Hematopoietic multipotent progenitor cell treated with erythropoietin and hydrocortisone succinate and interleukin-3 and kit ligand, for 17 days (in vitro differentiated cells): Measurements from ENCODE around the gene DUSP5.

ENCODE experiments used
- DNase-seq: peaks from one replicate; pipeline ENCODE4 v3.0.0-alpha.2; 2015; ENCODE audit warnings: low spot score

Gene DUSP5

DNA sequence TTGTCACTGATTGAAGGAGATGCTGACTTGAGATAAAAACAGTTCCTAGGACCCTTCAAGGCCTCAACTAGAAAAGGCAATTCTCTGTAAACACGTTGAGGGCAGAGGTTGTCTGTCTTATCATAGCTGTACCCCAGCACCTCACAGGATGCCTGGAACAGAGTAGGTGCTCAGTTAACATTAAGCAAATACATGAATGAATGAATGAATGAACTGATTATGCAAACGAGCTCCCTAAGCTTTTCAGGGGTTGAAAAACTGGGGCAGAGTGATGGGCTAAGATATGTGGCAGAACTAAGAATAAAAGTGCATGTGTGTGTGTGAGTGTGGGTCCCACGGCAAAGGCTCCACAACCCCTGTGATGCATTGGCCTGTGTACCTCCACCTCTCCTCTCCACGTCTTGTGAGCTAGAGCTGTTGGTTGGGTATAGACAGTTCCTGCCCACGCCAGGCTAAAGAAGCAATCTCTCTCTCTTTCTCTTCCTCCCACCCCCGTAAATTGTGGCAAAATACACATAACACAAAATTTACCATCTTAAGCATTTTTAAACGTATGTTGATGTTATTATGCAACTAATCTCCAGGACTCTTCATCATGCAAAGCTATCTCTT, 48.9 kb downstream of the DUSP5 start:
- DNase-seq: no peak

DNA sequence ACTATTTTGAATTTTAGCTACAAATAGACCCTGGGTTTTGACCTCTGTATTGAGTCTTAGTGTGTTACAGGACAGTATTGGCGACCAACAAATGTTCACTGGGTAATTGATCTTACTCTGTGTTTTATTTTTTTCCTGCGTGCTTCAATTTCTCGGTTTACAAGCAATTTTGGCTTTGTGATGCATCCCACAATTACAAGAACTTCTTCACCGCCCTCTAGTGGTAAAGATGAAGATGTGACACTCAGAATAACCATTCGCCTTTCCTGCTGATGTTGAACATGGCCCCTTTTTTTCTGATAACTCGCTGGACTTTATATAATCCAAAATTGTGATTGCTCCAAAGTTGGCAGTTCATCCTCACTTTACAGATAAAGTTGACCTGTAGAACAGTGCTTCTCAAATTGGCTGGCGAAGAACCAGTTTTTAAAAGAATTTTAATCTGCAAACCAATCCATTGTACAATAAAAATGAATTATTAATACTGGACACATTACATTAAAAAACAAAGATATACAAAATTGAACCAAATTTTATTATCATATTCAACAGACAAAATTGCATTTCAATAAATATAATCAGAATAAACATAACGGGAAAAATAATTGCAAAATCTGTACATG, 49.5 kb downstream of the DUSP5 start:
- DNase-seq: peak; percentile 71

DNA sequence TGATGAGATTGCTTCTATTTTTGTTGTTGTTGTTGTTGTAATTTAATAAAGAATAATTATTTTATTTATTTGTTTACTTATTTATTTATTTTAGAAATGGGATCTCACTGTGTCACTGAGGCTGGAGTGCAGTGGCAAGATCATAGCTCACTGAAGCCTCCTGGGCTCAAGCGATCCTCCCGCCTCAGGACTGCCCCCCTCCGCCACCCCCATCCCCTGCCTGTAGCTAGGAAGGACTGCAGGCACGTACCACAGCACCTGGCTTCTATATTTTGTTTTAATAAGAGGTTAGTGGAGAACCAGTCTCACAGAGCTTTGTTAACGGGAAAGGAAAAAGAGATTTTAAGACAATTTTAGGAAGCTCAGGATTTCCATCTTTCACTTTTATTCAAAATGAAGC, 50.3 kb downstream of the DUSP5 start:
- DNase-seq: no peak

DNA sequence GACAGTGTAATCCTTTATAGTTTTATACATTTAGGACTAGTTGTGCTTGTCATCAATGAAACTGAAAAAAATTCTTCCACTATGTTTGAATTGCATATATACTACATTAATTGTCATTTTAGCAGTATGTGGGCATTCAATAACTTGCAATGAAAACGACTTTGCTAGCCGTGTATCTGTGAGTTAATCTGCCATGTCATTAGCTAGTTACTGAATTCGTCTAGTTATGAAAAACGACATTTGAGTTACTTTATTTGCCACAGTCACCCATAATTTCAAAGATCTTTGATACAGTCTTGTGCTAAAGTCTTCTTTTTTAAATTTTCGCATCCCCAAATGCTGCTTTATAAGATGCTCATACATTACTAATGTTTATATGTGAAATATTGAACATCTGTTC, 51.5 kb downstream of the DUSP5 start:
- no peak for DNase-seq

DNA sequence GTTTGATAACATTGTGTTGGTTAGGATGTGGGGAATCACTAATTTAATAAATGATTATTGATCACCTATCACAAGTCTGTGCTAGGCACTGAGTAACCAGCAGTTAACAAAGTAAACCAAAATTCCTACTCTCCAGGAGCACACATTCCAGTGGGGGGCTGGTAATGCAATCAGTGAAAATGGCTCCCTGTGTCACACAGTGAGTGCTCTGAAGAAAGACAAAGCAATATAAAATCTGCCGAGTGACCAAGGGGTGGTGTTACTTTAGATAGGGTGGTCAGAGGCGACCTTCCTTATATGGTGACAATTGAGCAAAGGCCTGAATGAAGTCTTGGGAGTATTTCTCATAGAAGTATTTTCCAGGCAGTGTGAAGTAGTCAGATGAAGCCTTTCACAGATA, 56.2 kb downstream of the DUSP5 start:
- DNase-seq: no peak

DNA sequence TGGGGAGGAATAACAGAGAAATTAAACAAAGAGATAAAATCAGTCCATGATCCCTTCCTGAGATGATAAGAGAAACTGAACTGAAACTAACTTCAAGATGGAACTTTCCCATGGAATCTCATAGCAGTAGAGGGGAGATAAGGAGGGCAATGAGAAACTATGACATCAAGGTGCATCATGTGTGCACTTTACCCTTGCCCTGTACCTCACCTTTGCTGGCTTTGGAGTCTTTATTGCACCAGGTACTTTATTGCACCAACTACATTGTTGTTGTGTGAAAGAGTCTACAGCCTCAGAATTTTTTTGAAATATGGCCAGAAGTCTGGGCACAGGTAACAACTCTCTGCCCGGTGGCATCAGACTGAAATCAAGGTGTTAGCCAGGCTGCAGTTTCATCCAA, 58.6 kb downstream of the DUSP5 start:
- DNase-seq: no peak

DNA sequence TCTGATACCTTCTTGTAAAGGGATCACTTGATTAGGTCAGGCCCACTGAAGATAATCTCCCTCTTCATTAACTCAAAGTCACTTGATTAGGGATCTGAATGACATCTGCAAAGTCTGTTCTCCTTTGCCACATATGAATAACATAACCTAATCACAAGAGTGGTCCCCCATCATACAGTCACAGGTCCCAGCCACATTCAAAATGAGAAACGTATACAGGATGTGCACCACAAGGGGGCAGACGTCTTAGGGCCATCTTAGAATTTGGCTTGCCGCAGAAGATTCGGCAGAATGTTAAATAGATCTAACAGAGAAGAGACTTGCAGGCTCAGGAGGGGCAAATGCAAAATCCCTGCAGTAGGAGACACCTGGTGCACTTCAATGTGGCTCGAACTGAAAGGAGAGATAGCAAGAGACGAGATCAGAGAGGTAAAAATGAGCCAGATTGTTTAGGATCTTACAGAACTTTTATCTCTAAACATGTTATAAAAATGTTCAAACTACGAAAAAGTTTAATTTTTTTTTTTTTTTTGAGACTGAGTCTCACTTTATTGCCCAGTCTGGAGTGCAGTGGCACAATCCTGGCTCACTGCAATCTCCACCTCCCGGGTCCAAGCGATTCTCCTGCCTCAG, 59.4 kb downstream of the DUSP5 start:
- DNase-seq: peak; percentile 66

DNA sequence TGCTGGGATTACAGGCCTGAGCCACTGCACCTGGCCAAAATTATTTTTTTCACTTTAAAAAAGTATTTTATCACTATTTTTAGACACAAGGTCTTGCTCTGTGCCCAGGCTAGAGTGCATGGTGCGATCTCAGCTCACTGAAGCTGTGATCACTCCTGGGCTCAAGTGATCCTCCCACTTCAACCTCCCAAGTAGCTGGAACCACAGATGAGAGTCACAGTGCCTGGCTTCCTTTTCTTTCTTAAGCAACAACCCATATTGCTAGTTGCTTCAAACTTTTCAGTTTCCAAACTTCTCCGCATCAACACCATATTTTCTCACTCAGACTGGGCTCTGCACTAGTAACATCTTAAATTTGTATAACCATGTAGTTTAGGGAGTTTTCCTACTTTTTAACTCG, 60.3 kb downstream of the DUSP5 start:
- no peak for DNase-seq

DNA sequence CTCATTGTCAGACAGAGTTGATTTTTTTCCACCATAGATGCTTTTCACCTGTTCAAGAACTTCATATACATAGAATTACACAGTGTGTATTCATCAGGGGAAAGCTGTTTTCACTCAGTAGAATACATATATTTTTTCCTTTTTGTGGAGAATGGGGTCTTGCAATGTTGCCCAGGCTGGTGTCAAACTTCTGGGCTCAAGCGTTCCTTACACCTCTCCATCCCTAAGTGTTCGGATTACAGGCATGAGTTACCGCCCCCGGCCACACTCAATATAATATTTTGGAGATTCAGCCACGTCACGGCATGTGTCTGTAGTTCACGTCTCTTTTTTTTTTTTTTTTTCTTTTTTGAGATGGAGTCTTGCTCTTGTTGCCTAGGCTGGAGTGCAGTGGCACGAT, 62.3 kb downstream of the DUSP5 start:
- DNase-seq: no peak
